Urinary bladder (tissue), 4 donors: ENCODE measurements around the gene LHPP. TPM values are rescaled to one million over a fixed set of nuclear protein-coding genes. Genes with fewer than 3 reads are reported as not detected.

ENCODE experiments used
- DNase-seq: peaks from one replicate; pipeline ENCODE4 v3.0.0-alpha.2; 2015; ENCODE audit errors: extremely low spot score
- H3K27ac ChIP-seq: one replicate; pipeline ENCODE4 v1.5.1; 2013; ENCODE audit warnings: low read depth, mild to moderate bottlenecking, moderate library complexity
- H3K36me3 ChIP-seq: one replicate; pipeline ENCODE4 v1.6.1; 2013; ENCODE audit warnings: mild to moderate bottlenecking, moderate library complexity; ENCODE audit not compliant: insufficient read depth
- H3K4me1 ChIP-seq: one replicate; pipeline ENCODE4 v1.6.1; 2013; ENCODE audit warnings: mild to moderate bottlenecking, moderate library complexity; ENCODE audit not compliant: insufficient read depth
- H3K4me3 ChIP-seq: one replicate; pipeline ENCODE4 v1.5.1; 2013; ENCODE audit warnings: low read depth, low read length
- WGBS: extraction: QIAGEN DNeasy Blood & Tissue Kit; methylation state at CpG from one replicate; pipeline ENCODE4 v1.1.7; 2013; 5-methylcytosine and 5-hydroxymethylcytosine counted together
- polyA plus RNA-seq: library from polyadenylated mRNA; stranded (reverse); fragments of 200-250 nt; gene quantifications from one replicate; pipeline ENCODE4 v1.2.3, GENCODE V29; 2013
- total RNA-seq: library from RNA; depleted of rRNA; stranded (reverse); fragments of >200 nt; gene quantifications from one replicate; pipeline ENCODE4 v1.2.3, GENCODE V29; 2014
- donor health status: healthy with polysubstance abuse.
- donor health status: healthy.

The LHPP gene
- total and polyA plus RNA-seq, 2 donors, result 6.6 to 15.8 TPM

DNA sequence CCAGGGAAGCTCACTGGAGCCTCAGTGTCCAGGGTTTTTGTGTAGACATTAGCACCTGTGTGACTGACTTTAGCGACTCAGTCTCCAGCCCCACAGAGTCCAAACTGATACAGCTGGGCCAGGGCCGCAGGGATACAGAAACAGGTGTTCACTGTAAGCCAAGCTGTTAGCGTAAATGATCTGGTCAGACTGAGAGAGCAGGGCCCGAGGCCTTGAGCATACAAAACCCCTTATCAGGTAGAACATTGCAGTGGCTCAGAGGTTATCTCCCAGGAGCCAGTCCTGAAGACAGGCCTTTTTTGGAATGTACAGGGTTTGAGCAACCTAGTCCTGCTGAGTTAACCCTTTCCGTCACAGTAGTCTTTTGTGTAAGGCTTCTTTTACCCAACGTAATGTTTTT, 25.0 kb downstream of the LHPP start:
- no peak for DNase-seq
- Histone ChIP-seq H3K36me3 (no peaks in the 10 kb centered on the region), H3K4me1 (no peaks in the 10 kb centered on the region), H3K27ac (no peak overlapping the region), H3K4me3 (no peak overlapping the region)
- WGBS, result 93% methylated on average over 6 of the region's 6 CpGs

DNA sequence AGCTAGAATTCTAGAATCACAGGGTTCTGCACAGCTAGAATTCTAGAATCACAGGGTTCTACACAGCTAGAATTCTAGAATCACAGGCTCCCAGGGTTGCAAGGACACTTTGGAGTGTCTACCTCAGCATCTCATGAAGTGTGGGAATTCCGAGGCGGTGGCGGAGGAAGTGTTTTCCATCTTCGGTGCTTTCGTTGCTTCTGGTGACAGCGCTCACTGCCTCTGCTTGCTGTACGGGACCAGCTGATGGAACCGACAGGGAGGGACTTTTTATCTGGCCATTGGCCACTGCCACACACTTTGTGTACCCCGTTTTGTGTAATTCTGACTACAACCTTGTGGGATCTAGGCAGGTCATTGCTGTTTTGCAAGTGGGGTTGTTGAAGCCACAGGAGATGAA, 29.5 kb downstream of the LHPP start:
- H3K4me3 ChIP-seq, result no peak overlapping the region
- H3K4me1 ChIP-seq, result no peaks in the 10 kb centered on the region
- no peak for DNase-seq
- no peak overlapping the region for H3K27ac ChIP-seq
- H3K36me3 ChIP-seq, result no peaks in the 10 kb centered on the region
- 98% methylated on average over 9 of the region's 9 CpGs for WGBS

DNA sequence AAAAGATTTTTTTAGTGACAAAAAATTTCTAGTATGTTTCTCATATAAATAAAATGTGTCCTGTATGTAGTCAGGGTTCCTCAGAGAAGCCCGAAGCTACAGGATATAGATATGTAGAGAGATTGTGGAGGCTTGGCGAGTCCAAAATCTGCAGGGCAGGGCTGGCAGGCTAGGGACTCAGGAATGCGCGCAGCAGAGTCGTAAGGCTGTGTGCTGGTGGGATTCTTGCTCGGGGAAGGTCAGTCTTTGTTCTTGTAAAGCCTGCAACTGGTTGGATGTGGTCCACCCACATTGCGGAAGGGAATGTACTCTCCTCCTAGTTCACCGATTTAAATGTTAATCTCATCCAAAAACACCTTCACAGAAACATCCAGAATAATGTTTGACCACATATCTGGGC, 30.6 kb downstream of the LHPP start:
- no peaks in the 10 kb centered on the region for H3K4me1 ChIP-seq
- WGBS, result 86% methylated on average over 8 of the region's 8 CpGs
- H3K27ac ChIP-seq, result no peak overlapping the region
- no peak for DNase-seq
- H3K36me3 ChIP-seq, result no peaks in the 10 kb centered on the region
- no peak overlapping the region for H3K4me3 ChIP-seq

DNA sequence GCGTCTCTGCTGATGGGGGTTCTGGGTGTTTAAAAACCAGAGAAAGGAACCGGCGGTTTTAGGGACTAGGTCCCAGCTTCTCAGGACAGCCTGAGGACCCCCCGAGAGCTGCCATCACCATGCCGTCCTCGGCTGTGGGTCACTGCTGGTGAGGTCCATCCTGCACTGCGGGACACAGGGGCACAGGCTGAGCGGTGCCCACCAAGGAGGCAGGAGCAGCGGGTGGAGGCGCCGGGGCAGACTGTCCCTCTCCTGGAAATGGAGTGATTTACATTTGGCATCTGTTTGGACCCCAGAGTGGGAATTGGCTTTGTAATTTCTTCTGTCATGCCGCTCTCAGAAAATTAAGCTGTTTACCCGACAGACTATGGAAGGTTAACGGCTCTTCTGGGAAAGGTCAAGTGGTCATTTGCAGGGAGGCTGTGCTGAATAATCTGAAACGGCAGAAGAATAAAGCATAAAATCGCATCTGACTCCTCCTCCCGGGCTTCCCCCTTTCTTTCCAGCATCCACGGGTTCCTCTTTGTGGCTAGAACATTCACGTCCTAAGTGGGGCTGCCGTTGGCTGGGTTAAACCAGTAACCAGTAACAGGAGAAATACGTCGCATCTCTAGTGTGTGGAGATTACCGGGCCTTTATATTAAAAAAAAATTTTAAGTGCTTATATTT, 31.7 kb downstream of the LHPP start:
- H3K4me1 ChIP-seq, result no peaks in the 10 kb centered on the region
- H3K27ac ChIP-seq, result no peak overlapping the region
- no peaks in the 10 kb centered on the region for H3K36me3 ChIP-seq
- DNase-seq, result no peak
- WGBS, result 72% methylated on average over 23 of the region's 23 CpGs
- H3K4me3 ChIP-seq, result no peak overlapping the region

DNA sequence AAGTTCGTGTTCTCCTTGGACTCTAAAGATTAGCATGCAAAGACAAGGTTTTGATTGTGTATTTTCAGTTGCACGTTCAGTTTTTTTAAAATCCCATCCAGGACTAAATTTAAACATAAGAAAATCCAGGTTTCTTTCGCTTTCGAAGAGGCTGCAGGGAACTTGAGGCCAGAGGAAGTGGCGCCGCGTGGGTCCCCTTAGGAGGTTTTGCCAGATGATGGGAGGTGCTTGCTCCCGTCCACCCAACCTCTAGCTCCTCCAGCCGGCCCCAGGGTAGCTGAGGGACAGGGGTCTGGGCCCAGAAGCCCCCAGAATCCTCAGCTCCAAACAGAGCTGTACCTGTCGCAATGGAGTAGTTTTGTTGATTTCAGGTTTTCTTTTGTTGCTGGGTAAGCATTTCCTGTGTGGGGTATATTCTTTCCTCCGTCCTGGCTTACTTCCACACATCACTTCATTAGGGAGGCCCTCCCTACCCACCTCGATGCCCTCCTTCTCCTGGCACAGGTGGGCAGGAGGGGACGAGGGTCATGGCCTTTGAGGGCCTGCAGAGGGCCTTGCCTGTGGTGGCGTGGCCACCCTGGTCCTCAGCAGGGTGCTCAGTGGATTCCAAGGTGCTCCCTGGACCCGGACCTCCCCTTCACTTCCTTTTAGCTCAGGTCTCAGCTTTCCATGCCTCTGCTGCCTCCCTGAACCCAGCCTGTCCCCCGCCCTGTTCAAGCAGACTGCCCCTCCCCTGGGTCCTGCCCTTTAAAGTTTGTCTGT, 32.6 kb downstream of the LHPP start:
- no peaks in the 10 kb centered on the region for H3K4me1 ChIP-seq
- no peak overlapping the region for H3K27ac ChIP-seq
- no peak overlapping the region for H3K4me3 ChIP-seq
- H3K36me3 ChIP-seq, result no peaks in the 10 kb centered on the region
- DNase-seq, result no peak
- 74% methylated on average over 16 of the region's 16 CpGs for WGBS

DNA sequence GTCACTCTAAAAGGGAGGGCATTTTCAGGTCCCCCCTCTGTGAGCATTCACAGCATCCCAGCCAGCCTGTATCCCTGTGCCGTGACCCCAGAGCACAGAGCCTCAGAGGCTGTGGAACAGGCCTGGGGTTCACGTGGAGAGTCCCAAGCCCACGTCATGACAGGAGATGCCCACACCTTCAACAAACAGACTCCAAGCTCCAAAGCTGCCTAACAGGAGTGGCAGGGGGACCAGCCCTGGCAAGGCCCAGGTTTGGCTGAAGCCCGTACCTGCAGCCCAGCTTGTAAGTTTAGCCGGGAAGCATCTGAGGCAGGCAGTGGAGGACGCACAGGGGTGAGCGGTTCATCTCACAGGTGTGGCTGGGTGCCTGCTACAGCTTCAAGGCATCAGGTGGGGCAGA, 33.5 kb downstream of the LHPP start:
- Histone ChIP-seq H3K4me1 (no peaks in the 10 kb centered on the region), H3K4me3 (no peak overlapping the region), H3K36me3 (no peaks in the 10 kb centered on the region), H3K27ac (peak overlapping the region; percentile 19)
- no peak for DNase-seq
- 88% methylated on average over 7 of the region's 7 CpGs for WGBS

DNA sequence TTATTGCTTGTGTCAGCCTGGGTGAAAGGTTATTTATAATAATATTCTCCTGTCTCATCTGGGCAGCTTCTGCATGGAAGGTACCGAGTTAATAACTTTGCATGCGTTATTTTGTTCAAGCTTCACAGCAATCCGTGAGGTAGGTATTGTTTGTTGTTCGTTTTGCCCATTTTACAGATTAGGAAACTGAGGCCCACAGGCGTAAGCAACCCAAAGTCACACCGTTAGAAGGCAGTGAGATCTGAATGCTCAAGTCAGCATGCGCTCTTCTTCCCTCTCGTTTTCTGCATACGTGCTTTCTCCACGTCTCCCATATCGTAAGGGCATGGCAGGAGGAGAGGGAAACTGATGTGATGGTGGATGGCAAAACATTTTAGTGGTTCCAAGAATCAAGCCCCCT, 34.1 kb downstream of the LHPP start:
- WGBS, result 92% methylated on average over 11 of the region's 11 CpGs
- no peak for DNase-seq

DNA sequence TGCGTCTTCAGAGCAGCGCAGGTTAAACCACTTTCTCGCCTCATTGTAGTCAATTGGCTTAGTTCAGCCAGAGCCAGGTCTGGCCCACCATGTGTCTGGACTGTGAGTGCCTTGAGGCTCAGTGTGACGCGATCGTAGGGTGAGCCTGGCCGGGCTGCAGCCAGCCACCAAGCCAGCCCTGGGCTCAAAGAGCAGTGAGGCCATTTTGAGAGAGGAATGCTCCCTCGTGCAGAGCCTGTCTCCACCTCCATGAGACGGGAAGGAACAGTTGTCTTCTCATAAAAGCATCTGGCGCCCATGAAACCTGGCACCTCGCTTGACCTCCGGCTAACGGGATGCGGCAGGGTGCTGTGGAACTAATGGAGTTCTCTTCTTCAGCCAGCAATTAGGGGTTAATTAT, 34.5 kb downstream of the LHPP start:
- no peaks in the 10 kb centered on the region for H3K36me3 ChIP-seq
- no peak overlapping the region for H3K4me3 ChIP-seq
- no peak overlapping the region for H3K27ac ChIP-seq
- 85% methylated on average over 14 of the region's 14 CpGs for WGBS
- DNase-seq, result no peak
- no peaks in the 10 kb centered on the region for H3K4me1 ChIP-seq

More for the DNA sequence above, 34.1 kb downstream of the LHPP start:
- no peaks in the 10 kb centered on the region for H3K36me3 ChIP-seq
- H3K4me3 ChIP-seq, result no peak overlapping the region
- no peaks in the 10 kb centered on the region for H3K4me1 ChIP-seq
- H3K27ac ChIP-seq, result peak overlapping the region; percentile 19

DNA sequence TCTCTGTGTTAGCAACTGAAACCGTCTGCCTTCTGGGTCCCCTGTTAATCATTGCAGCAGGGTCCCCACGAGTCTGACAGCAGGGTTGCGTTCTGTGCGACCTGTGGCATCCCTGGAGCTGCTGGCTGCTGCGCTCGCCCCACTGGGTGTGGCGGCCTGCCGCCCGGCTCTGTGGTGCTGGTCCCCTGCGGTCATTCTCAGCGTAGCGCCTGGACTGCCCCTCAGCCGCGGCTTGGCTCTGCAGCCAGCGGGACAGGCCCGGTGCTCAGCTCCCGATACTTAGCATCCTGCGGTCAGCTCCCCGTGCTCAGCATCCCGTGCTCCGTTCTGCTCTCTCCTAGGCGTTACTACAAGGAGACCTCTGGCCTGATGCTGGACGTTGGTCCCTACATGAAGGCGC, 35.0 kb downstream of the LHPP start:
- H3K36me3 ChIP-seq, result no peaks in the 10 kb centered on the region
- H3K4me1 ChIP-seq, result no peaks in the 10 kb centered on the region
- H3K27ac ChIP-seq, result no peak overlapping the region
- 91% methylated on average over 24 of the region's 24 CpGs for WGBS
- no peak overlapping the region for H3K4me3 ChIP-seq
- DNase-seq, result no peak

DNA sequence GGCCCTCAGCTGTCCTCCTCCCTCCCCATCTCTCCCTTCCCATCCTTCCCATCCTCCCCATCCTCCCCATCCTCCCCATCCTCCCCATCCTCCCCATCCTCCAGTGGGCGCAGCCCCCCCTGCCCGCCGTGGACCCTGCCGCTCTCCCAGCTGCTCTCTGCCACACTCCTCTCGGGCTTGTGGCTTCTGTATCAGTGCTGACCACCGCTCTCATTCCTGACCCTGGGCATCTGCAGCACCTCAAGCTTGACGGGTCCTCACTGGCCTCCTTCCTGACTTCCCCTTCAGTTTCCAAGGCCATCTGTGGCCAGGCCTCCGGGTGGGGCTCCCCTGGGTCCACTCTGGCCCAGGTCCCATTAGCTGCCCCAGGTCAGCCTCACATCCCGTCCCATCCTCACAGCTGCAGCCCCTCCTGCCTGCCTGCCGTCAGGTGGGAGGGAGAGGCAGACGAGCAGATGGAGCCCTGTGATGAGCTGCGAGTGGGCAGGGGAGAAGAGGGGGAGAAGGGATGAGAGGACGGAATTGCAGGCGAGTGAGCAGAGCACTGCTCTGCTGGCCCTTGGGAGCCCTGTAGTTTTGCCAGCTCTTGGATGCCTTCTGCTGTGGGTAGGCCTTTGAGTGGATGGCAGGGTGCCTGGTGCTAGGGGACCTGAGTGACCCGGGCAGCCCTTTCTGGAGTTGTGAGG, 35.7 kb downstream of the LHPP start:
- Histone ChIP-seq H3K4me3 (no peak overlapping the region), H3K36me3 (no peaks in the 10 kb centered on the region), H3K27ac (no peak overlapping the region), H3K4me1 (no peaks in the 10 kb centered on the region)
- 73% methylated on average over 15 of the region's 15 CpGs for WGBS
- DNase-seq, result no peak

DNA sequence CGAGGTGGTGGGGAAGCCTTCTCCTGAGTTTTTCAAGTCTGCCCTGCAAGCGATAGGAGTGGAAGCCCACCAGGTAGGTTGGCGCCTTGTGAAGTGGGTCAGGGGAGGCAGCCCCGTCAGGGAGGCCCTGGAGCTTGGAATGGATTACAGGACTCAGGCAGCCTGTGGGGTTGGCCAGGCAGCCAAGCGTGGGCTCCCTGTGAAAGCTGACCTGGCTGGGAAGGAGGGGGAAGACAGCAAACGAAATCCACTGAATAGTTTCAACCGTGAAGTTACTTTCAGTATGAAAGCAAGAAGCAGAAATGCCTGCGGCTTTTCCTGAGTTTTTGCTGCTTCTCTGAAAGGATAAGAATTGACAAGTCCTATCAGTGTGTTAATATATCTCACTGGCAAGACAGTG, 36.4 kb downstream of the LHPP start:
- H3K4me3 ChIP-seq, result no peak overlapping the region
- no peaks in the 10 kb centered on the region for H3K36me3 ChIP-seq
- 92% methylated on average over 8 of the region's 8 CpGs for WGBS
- no peaks in the 10 kb centered on the region for H3K4me1 ChIP-seq
- H3K27ac ChIP-seq, result no peak overlapping the region
- DNase-seq, result no peak

DNA sequence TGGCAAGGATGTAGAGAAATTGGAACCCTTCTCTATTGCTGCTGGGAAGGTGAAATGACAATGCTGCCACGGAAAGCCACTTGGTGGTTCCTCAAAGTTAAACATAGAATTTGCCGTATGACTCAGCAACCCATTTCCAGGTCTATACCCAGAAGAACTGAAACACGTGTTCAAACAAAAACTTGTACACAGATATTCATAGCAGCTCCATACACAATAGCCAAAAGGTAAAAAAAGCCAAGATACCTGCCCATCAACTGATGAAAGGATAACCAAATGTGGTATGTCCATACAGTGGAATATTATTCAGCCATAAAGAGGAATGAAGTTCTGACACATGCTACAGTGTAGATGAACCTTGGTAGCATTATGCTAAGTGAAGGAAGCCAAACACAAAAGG, 39.1 kb downstream of the LHPP start:
- Histone ChIP-seq H3K27ac (no peak overlapping the region), H3K4me1 (no peaks in the 10 kb centered on the region), H3K36me3 (no peaks in the 10 kb centered on the region), H3K4me3 (no peak overlapping the region)
- WGBS, result 92% methylated on average over 3 of the region's 3 CpGs
- DNase-seq, result no peak

DNA sequence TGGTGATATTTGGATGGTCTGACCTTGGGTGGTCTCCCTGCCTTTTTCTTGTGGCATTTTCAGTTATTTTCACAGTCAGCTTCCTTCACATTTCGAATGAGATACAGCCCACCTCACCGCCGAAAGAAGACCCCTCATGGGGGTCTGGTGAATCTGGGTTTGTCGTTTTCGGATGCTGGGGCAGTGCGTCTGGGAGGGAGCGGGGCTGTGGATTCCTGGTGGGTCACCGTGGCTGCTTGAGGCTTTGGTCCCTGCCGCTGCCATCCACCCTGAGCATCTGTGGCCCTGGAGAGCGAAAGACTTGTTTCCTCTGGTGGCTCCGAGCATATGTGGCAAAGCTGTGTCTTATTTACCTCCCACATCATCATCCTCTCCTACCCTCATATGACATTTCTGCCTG, 43.1 kb downstream of the LHPP start:
- DNase-seq, result no peak
- no peaks in the 10 kb centered on the region for H3K36me3 ChIP-seq
- no peaks in the 10 kb centered on the region for H3K4me1 ChIP-seq
- WGBS, result 83% methylated on average over 11 of the region's 11 CpGs
- H3K4me3 ChIP-seq, result no peak overlapping the region
- no peak overlapping the region for H3K27ac ChIP-seq

DNA sequence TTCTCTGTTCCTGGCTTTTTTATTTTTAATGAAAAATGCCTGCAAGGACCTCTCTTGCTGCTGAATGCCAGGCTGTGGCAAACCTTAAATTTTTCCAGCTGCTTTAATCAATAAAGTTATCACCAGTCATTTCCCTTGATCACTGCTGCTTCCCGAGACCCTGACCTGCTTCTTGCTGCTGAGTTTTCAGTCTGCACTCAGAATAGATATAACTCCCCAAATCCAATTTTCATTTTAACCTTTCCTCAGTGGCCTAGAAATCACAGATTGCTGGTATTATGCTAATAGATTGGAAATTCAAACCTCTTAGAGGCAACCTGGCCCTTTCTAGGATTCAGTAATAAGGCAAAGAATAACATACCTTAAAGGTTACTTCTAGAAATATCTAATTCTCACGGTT, 43.7 kb downstream of the LHPP start:
- Histone ChIP-seq H3K36me3 (no peaks in the 10 kb centered on the region), H3K4me1 (no peaks in the 10 kb centered on the region), H3K4me3 (no peak overlapping the region), H3K27ac (no peak overlapping the region)
- DNase-seq, result no peak
- 53% methylated on average over 2 of the region's 2 CpGs for WGBS
